ENCODE data around the gene SH3D19.

- no peak for TF ChIP-seq CTCF (IDR thresholded peaks at IDR 0.05)
- no peak for TF ChIP-seq EP300 (IDR thresholded peaks at IDR 0.05)
Observed at GRCh38 chr4:151267104-151267503, 58.3 kb downstream of the SH3D19 start.

Data from ovary (tissue), 3 donors.